WTC11 (cell line): Measurements from ENCODE around the gene DNAJB12. TPM values are rescaled to one million over a fixed set of nuclear protein-coding genes. Genes with fewer than 3 reads are reported as not detected.

Source experiments
- ATAC-seq: fragments of 200-7000 bp; cut with Tn5 transposase; 2 replicates; pipeline ENCODE4 v1.10.0; 2021; ENCODE audit warnings: mild to moderate bottlenecking, moderate library complexity
- CTCF ChIA-PET: fragments of 300-600 bp; sonication (Branson Sonifier 250); formaldehyde crosslinking; loops from one replicate; lab custom pipeline; 2021; ENCODE audit warnings: antibody characterized with exemption; lab: Charles Lee
- POLR2A ChIA-PET: fragments of 350-600 bp; sonication (Branson Sonifier 250); formaldehyde crosslinking; loops from one replicate; lab custom pipeline; 2021; ENCODE audit warnings: antibody characterized with exemption; lab: Charles Lee
- DNase-seq: peaks from one replicate; pipeline ENCODE4 v3.0.0; 2021; ENCODE audit warnings: low spot score
- H3K27ac Mint-ChIP-seq: 2 replicates; pipeline ENCODE4 v1.8.0; 2021; ENCODE audit warnings: mixed read lengths
- H3K27me3 Mint-ChIP-seq: 2 replicates; pipeline ENCODE4 v1.8.0; 2021; ENCODE audit warnings: low read depth, mild to moderate bottlenecking, moderate library complexity, mixed read lengths
- H3K36me3 Mint-ChIP-seq: 2 replicates; pipeline ENCODE4 v1.8.0; 2021; ENCODE audit warnings: mixed read lengths
- H3K4me1 Mint-ChIP-seq: 2 replicates; pipeline ENCODE4 v1.8.0; 2022; ENCODE audit warnings: mixed read lengths
- H3K4me3 Mint-ChIP-seq: 2 replicates; pipeline ENCODE4 v1.8.0; 2021; ENCODE audit warnings: mild to moderate bottlenecking, moderate library complexity, mixed read lengths
- H3K9me3 Mint-ChIP-seq: 2 replicates; pipeline ENCODE4 v1.8.0; 2021; ENCODE audit warnings: mixed read lengths
- ATF2 ChIP-seq: sonication (generic); formaldehyde crosslinking; IDR thresholded peaks from 2 replicates; pipeline ENCODE4 v1.8.1; 2022; ENCODE audit warnings: low read depth, missing genetic modification reagents, borderline replicate concordance
- ATF3 ChIP-seq: sonication (generic); formaldehyde crosslinking; conservative IDR thresholded peaks from 2 replicates; pipeline ENCODE4 v1.8.1; 2022; ENCODE audit warnings: mild to moderate bottlenecking, missing genetic modification reagents
- ATF6 ChIP-seq: sonication (generic); formaldehyde crosslinking; IDR thresholded peaks from 2 replicates; pipeline ENCODE4 v1.8.1; 2023; ENCODE audit warnings: mild to moderate bottlenecking, missing genetic modification reagents
- FOXJ3 ChIP-seq: sonication (generic); formaldehyde crosslinking; IDR thresholded peaks from 2 replicates; pipeline ENCODE4 v1.9.0; 2021; ENCODE audit warnings: missing genetic modification reagents, mild to moderate bottlenecking, borderline replicate concordance
- GABPB1 ChIP-seq: sonication (generic); formaldehyde crosslinking; IDR thresholded peaks from 2 replicates; pipeline ENCODE4 v1.8.1; 2023; ENCODE audit warnings: mild to moderate bottlenecking, missing genetic modification reagents
- GTF2I ChIP-seq: fragments of 250-450 bp; sonication (Bioruptor Pico); conservative IDR thresholded peaks from 2 replicates; pipeline ENCODE4 v1.4.0; 2021; ENCODE audit warnings: mild to moderate bottlenecking
- IRF1 ChIP-seq: sonication (generic); formaldehyde crosslinking; IDR thresholded peaks from 2 replicates; pipeline ENCODE4 v1.8.0; 2023; ENCODE audit warnings: missing genetic modification reagents
- JUN ChIP-seq: sonication (generic); formaldehyde crosslinking; IDR thresholded peaks from 2 replicates; pipeline ENCODE4 v1.8.0; 2023; ENCODE audit warnings: mild to moderate bottlenecking, missing genetic modification reagents
- KAT7 ChIP-seq: sonication (generic); formaldehyde crosslinking; IDR thresholded peaks from 2 replicates; pipeline ENCODE4 v1.8.1; 2023; ENCODE audit warnings: missing genetic modification reagents, mild to moderate bottlenecking, borderline replicate concordance
- MYBL2 ChIP-seq: sonication (generic); formaldehyde crosslinking; IDR thresholded peaks from 2 replicates; pipeline ENCODE4 v1.8.1; 2023; ENCODE audit warnings: mild to moderate bottlenecking, moderate library complexity, missing genetic modification reagents
- NFE2L1 ChIP-seq: sonication (generic); formaldehyde crosslinking; IDR thresholded peaks from 2 replicates; pipeline ENCODE4 v1.8.1; 2023; ENCODE audit warnings: missing genetic modification reagents
- PRRX2 ChIP-seq: fragments of 250-450 bp; sonication (Bioruptor Pico); IDR thresholded peaks from 2 replicates; pipeline ENCODE4 v1.8.0; 2021; ENCODE audit warnings: mild to moderate bottlenecking
- SOX15 ChIP-seq: fragments of 250-450 bp; sonication (Bioruptor Pico); IDR thresholded peaks from 2 replicates; pipeline ENCODE4 v1.9.0; 2021; ENCODE audit warnings: mild to moderate bottlenecking
- STAT6 ChIP-seq: sonication (generic); formaldehyde crosslinking; conservative IDR thresholded peaks from 2 replicates; pipeline ENCODE4 v1.8.1; 2023; ENCODE audit warnings: mild to moderate bottlenecking, low read depth, missing genetic modification reagents, moderate library complexity
- TEAD1 ChIP-seq: sonication (generic); formaldehyde crosslinking; IDR thresholded peaks from 2 replicates; pipeline ENCODE4 v1.8.0; 2022; ENCODE audit warnings: mild to moderate bottlenecking, missing genetic modification reagents
- ZMAT4 ChIP-seq: fragments of 250-450 bp; sonication (Bioruptor Pico); IDR thresholded peaks from 2 replicates; pipeline ENCODE4 v1.9.0; 2021; ENCODE audit warnings: mild to moderate bottlenecking
- ZNF138 ChIP-seq: sonication (generic); formaldehyde crosslinking; conservative IDR thresholded peaks from 2 replicates; pipeline ENCODE4 v1.8.1; 2022; ENCODE audit warnings: mild to moderate bottlenecking, moderate library complexity, missing genetic modification reagents
- ZNF219 ChIP-seq: sonication (generic); formaldehyde crosslinking; IDR thresholded peaks from 2 replicates; pipeline ENCODE4 v1.8.0; 2023; ENCODE audit warnings: missing genetic modification reagents, mild to moderate bottlenecking, borderline replicate concordance
- ZNF281 ChIP-seq: sonication (generic); formaldehyde crosslinking; IDR thresholded peaks from 2 replicates; pipeline ENCODE4 v1.8.0; 2023; ENCODE audit warnings: mild to moderate bottlenecking, missing genetic modification reagents
- ZSCAN18 ChIP-seq: fragments of 250-450 bp; sonication (Bioruptor Pico); IDR thresholded peaks from 2 replicates; pipeline ENCODE4 v2.1.2; 2022; ENCODE audit warnings: mild to moderate bottlenecking, moderate library complexity
- total RNA-seq: library from RNA; stranded (reverse); gene quantifications from 3 replicates; pipeline ENCODE4 v1.2.3, GENCODE V29; 2021

Gene DNAJB12
- total RNA-seq, 1 experiment from 2014 or later: 21.6 TPM

GRCh38 chr10:72336259-72337038 is 18.3 kb downstream of the DNAJB12 start:
- DNase-seq (no peak), ATAC-seq (no peak)
- peaks cover 23% of the 10 kb centered on the region for H3K4me1 Mint-ChIP-seq
- H3K27me3 Mint-ChIP-seq: no peaks in the 10 kb centered on the region
- no peak overlapping the region for H3K4me3 Mint-ChIP-seq
- TF ChIP-seq ATF3 (CRISPR knock-in tag): no peak
- TF ChIP-seq JUN (CRISPR knock-in tag): no peak
- TF ChIP-seq ZNF138 (CRISPR knock-in tag): no peak
- no peak for TF ChIP-seq STAT6 (CRISPR knock-in tag)
- no peak for TF ChIP-seq FOXJ3 (CRISPR knock-in tag)
- no peak for TF ChIP-seq MYBL2
- TF ChIP-seq SOX15 (CRISPR knock-in tag): no peak
- TF ChIP-seq KAT7: no peak
- no peak for TF ChIP-seq ZNF281 (CRISPR knock-in tag)
- no peak for TF ChIP-seq ZMAT4
- no peak for TF ChIP-seq NFE2L1 (CRISPR knock-in tag)
- TF ChIP-seq ATF2 (CRISPR knock-in tag): no peak
- no peak for TF ChIP-seq PRRX2 (CRISPR knock-in tag)
- no peak for TF ChIP-seq GABPB1 (CRISPR knock-in tag)
- TF ChIP-seq ZSCAN18 (CRISPR knock-in tag): no peak
- TF ChIP-seq TEAD1 (CRISPR knock-in tag): no peak
- TF ChIP-seq ZNF219 (CRISPR knock-in tag): no peak
- TF ChIP-seq GTF2I (CRISPR knock-in tag): no peak
- no peak for TF ChIP-seq IRF1 (CRISPR knock-in tag)
- TF ChIP-seq ATF6: no peak
- POLR2A ChIA-PET: interaction anchor here (0.5 to 1.1 kb wide), 3 partner anchors 13 to 62 kb away, joined by 3 to 5 read pairs (median 4); no protein-coding TSS in a partner anchor
- peak overlapping the region; percentile 85; the same call in 1 of the 2 replicates for H3K27ac Mint-ChIP-seq
- CTCF ChIA-PET: interaction anchor here (0.6 to 1.9 kb wide), 23 partner anchors 8 to 521 kb away, joined by 3 to 14 read pairs (median 4); partner anchors contain the start of genes DNAJB12 and SPOCK2
- H3K9me3 Mint-ChIP-seq: no peaks in the 10 kb centered on the region
- H3K36me3 Mint-ChIP-seq: peaks cover 9% of the 10 kb centered on the region
